Measurements from ENCODE around the gene MSH2.

The MSH2 gene

GRCh38 chr2:47509821-47510385 lies 106.9 kb downstream of the MSH2 start:
- no peak for DNase-seq

GRCh38 chr2:47510745-47511144 lies 107.8 kb downstream of the MSH2 start:
- DNase-seq = no peak

GRCh38 chr2:47512581-47513083 lies 109.7 kb downstream of the MSH2 start:
- no peak for DNase-seq

GRCh38 chr2:47513981-47514520 lies 111.1 kb downstream of the MSH2 start:
- no peak for DNase-seq

- DNase-seq = no peak
Observed at GRCh38 chr2:47516360-47517104, 113.6 kb downstream of the MSH2 start.

- no peak for DNase-seq
Observed at GRCh38 chr2:47518497-47519146, 115.7 kb downstream of the MSH2 start.

- DNase-seq = no peak
Observed at GRCh38 chr2:47519147-47519537, 116.2 kb downstream of the MSH2 start.

GRCh38 chr2:47519604-47520301 lies 116.8 kb downstream of the MSH2 start:
- DNase-seq = no peak

GRCh38 chr2:47520302-47520630 lies 117.3 kb downstream of the MSH2 start:
- no peak for DNase-seq

- DNase-seq = peak; percentile 72
Observed at GRCh38 chr2:47520825-47521665, 118.1 kb downstream of the MSH2 start.

GRCh38 chr2:47521666-47522285 lies 118.8 kb downstream of the MSH2 start:
- DNase-seq = no peak

- DNase-seq = no peak
Observed at GRCh38 chr2:47525167-47525566, 122.2 kb downstream of the MSH2 start.

GRCh38 chr2:47528455-47528854 lies 125.5 kb downstream of the MSH2 start:
- no peak for DNase-seq

- DNase-seq = no peak
Observed at GRCh38 chr2:47528874-47529273, 125.9 kb downstream of the MSH2 start.

GRCh38 chr2:47530105-47530760 lies 127.3 kb downstream of the MSH2 start:
- no peak for DNase-seq

GRCh38 chr2:47531378-47532042 lies 128.6 kb downstream of the MSH2 start:
- DNase-seq = no peak
